ENCODE results near the gene ZBTB8OS.
"Not testable (repeated sequence)": the region's sequence is repeated elsewhere in the genome, so short reads cannot be mapped to it uniquely, and the experiment has no call there.

Gene ZBTB8OS

DNA sequence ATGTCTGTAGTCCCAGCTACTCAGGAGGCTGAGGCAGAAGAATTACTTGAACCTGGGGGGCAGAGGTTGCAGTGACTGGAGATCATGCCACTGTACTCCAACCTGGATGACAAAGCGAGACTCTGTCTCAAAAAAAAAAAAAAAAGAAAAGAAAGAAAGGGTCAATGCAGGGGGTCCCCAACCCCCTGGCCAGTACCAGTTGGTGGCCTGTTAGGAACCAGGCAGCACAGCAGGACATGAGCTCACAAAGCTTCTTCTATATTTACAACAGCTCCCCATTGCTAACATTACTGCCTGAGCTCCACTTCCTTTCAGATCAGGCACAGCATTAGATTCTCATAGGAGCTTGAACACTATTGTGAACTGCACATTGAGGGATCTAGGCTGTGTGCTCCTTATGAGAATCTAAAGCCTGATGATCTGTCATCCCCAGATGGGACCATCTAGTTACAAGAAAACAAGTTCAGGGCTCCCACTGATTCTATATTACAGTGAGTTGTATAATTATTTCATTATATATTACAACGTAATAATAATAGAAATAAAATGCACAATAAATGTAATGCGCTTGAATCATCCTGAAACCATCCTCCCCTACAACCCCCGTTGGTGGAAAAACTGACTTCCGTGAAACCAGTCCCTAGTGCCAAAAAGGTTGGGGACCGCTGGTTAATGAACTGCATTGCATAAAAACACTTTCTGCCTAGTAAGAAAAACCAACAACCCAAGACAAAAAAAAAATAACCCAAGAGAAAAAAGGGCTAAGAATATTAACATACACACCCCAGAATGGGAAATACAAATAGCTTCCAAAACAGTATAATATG, 2.8 kb downstream of the ZBTB8OS start:
- no peak for DNase-seq (ENCODE audit: low spot score)

DNA sequence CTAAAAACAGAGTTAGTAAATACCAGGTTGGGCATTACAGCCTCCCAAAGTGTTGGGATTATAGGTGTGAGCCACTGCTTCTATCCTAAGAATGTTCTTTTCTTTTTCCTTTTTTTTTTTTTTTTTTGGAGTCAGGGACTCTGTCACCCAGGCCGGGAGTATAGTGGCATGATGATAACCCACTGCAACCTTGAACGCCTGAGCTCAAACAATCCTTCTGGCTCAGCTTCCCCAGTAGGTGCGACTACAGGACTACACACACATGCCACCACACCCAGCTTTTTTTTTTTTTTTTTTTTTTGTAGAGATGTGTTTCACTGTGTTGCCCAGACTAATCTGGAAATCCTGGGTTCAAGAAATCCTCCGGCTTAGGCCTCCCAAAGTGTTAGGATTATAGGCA, 5.9 kb downstream of the ZBTB8OS start:
- DNase-seq (ENCODE audit: low spot score) = no peak

- DNase-seq (ENCODE audit: low spot score) = not testable (repeated sequence)
Measured at GRCh38 chr1:32642292-32642827, 8.0 kb downstream of the ZBTB8OS start.

DNA sequence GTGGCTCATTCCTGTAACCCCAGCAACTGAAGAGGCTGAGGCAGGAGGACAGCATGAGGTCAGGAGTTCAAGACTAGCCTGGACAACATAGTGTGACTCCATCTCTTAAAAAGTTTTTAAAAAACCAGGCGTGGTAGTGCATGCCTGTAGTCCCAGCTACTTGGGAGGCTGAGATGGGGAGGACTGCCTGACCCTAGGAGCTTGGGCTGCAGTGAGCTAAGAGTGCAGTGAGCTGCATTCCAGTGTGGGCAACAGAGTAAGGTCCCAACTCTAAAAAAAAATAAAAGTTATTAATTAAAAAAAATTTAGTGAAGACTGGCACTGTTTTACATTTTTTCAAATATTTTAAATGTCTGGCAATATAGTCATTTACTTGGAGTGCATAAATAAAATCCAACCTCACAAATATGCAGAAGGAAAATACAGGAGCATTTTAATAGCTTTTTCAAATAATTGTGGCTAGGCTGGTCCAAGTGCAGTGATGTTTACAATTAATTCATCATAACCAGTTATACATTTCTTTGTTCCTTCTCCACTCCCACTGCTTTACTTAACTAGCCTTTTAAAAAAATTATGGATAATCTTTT, 10.8 kb downstream of the ZBTB8OS start:
- DNase-seq (ENCODE audit: low spot score) = no peak

GRCh38 chr1:32636914-32637645, 13.3 kb downstream of the ZBTB8OS start:
- DNase-seq (ENCODE audit: low spot score) = no peak

- no peak for DNase-seq (ENCODE audit: low spot score)
Measured at GRCh38 chr1:32635508-32636277, 14.7 kb downstream of the ZBTB8OS start.

- no peak for DNase-seq (ENCODE audit: low spot score)
Measured at GRCh38 chr1:32632829-32633228, 17.5 kb downstream of the ZBTB8OS start.

DNA sequence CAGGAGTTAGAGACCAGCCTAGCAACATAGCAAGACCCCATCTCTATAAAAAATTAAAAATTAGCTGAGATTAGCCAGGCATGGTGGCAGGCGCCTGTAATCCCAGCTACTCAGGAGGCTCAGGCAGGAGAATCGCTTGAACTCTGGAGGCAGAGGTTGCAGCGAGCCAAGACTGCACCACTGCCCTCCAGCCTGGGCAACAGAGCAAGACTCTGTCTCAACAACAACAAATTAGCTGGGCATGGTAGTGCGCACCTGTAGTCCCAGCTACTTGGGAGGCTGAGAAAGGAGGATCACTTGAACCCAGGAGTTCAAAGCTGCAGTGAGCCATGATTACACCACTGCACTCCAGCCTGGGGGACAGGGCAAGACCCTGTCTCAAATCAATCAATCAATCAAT, 20.2 kb downstream of the ZBTB8OS start:
- not testable (repeated sequence) for DNase-seq (ENCODE audit: low spot score)

GRCh38 chr1:32627596-32628162, 22.7 kb downstream of the ZBTB8OS start:
- no peak for DNase-seq (ENCODE audit: low spot score)

DNA sequence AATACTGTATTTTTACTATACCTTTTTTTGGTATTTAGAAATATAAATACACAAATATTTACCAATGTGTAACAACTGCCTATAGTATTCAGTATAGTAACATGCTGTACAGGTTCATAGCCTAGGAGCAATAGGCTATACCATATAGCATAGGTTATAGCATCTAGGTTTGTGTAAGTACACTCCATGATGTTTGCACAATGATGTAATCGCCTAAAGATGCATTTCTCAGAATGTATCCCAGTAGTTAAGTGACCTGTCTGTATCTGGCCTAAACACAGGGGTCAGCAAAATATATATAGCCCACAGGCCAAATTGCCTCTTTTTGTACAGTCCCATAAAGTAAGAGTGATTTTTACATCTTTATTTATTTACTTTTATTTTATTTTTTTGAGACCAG, 24.2 kb downstream of the ZBTB8OS start:
- no peak for DNase-seq (ENCODE audit: low spot score)

DNA sequence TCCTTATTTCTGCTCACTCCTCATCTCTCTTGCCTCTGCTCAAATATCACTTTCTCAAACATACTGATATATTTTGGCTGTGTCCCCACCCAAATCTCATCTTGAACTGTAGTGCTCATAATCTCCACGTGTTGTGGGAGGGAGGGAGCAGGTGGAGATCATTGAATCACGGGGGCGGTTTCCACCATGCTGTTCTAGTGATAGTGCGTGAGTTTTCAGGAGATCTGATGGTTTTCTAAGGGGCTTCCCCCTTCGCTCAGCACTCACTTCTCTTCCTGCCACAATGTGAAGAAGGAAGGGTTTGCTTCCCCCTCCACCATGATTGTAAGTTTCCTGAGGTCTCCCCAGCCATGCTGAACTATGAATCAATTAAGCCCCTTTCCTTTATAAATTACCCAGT, 26.6 kb downstream of the ZBTB8OS start:
- DNase-seq (ENCODE audit: low spot score) = no peak

DNA sequence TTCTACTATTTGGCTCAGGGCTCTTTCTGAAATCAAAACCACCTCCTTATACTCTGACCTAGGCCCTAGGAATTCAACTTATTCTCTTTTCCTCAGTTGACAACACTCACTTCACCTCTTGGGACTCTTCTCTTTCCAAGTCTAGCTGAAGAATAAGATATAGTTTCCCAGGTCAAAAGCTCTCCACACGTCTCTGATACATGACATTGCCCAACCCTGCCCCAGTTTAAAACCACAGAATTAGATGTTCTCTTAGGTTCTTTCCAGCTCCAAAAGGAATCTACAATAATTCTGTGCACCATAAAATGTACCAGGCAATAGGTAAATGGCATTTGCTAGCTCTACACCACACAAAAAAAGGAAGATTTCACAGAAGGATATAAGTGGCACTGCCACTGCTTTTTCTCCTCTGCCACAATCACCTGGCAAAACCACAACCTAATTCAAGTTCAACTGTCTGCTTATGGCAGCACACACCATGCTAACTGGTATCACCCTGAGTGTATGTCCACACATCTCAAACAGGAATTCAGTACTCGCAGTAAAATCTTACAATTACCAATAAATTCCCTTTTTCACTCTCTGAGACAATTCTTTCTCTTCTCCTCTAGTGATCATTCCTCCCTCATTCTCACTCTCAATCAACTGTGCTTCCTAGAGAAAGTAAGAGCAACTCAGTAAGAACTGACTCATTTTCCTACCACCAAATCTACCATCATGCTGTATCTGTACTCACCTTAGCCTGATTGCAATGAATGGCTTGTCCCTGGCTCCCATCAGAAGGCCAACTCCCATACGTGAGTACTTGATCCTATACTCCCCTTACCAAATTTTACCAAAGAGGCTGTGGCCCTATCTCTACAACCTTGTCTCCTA, 27.3 kb downstream of the ZBTB8OS start:
- no peak for DNase-seq (ENCODE audit: low spot score)

GRCh38 chr1:32622205-32622604, 28.1 kb downstream of the ZBTB8OS start:
- no peak for DNase-seq (ENCODE audit: low spot score)

GRCh38 chr1:32619701-32620485, 30.5 kb downstream of the ZBTB8OS start:
- no peak for DNase-seq (ENCODE audit: low spot score)

- no peak for DNase-seq (ENCODE audit: low spot score)
Measured at GRCh38 chr1:32618673-32619221, 31.6 kb downstream of the ZBTB8OS start.

DNA sequence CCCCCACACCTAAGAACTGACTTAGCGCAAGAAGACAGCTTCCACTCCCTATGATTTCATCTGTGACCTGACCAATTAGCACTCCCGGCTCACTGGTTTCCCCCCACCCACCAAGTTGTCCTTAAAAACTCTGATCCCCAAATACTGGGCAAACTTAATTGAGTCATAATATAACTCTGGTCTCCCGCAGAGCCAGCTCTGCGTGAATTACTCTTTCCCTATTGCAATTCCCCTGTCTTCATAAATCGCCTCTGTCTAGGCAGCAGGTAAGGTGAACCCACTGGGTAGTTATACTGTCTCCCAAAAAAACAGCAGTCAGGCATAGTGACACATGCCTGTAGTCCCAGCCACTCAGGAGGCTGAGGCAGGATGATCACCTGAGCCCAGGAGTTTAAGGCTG, 36.9 kb downstream of the ZBTB8OS start:
- DNase-seq (ENCODE audit: low spot score) = no peak

- peak; percentile 84 for DNase-seq (ENCODE audit: low spot score)
Measured at GRCh38 chr1:32612189-32612881, 38.0 kb downstream of the ZBTB8OS start.

- DNase-seq (ENCODE audit: low spot score) = no peak
Measured at GRCh38 chr1:32611859-32612188, 38.5 kb downstream of the ZBTB8OS start.

- DNase-seq (ENCODE audit: low spot score) = no peak
Measured at GRCh38 chr1:32609180-32609579, 41.2 kb downstream of the ZBTB8OS start.
